ENCODE results near the gene TRAF3IP1. TPM values are rescaled to one million over a fixed set of nuclear protein-coding genes. Genes with fewer than 3 reads are reported as not detected.

TRAF3IP1 gene
- total RNA-seq, 1 donor from 2014 or later: 19.3 TPM

- H3K27me3 Mint-ChIP-seq (ENCODE audit: low read depth): no peaks in the 10 kb centered on the region
- H3K27ac Mint-ChIP-seq (ENCODE audit: unreplicated experiment): no peak overlapping the region
- H3K4me3 Mint-ChIP-seq: no peak overlapping the region
- DNase-seq (ENCODE audit: low read depth, low spot score): no peak
- TF ChIP-seq, protein P1, sequence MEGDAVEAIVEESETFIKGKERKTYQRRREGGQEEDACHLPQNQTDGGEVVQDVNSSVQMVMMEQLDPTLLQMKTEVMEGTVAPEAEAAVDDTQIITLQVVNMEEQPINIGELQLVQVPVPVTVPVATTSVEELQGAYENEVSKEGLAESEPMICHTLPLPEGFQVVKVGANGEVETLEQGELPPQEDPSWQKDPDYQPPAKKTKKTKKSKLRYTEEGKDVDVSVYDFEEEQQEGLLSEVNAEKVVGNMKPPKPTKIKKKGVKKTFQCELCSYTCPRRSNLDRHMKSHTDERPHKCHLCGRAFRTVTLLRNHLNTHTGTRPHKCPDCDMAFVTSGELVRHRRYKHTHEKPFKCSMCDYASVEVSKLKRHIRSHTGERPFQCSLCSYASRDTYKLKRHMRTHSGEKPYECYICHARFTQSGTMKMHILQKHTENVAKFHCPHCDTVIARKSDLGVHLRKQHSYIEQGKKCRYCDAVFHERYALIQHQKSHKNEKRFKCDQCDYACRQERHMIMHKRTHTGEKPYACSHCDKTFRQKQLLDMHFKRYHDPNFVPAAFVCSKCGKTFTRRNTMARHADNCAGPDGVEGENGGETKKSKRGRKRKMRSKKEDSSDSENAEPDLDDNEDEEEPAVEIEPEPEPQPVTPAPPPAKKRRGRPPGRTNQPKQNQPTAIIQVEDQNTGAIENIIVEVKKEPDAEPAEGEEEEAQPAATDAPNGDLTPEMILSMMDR (conservative IDR thresholded peaks at IDR 0.05): no peak
- H3K4me1 Mint-ChIP-seq: no peaks in the 10 kb centered on the region
- peaks cover 2% of the 10 kb centered on the region for H3K9me3 Mint-ChIP-seq
- H3K36me3 Mint-ChIP-seq (ENCODE audit: low read depth): peaks cover 4% of the 10 kb centered on the region
These were observed 91.9 kb downstream of the TRAF3IP1 start for GRCh38 chr2:238412067-238412767.

DNA sequence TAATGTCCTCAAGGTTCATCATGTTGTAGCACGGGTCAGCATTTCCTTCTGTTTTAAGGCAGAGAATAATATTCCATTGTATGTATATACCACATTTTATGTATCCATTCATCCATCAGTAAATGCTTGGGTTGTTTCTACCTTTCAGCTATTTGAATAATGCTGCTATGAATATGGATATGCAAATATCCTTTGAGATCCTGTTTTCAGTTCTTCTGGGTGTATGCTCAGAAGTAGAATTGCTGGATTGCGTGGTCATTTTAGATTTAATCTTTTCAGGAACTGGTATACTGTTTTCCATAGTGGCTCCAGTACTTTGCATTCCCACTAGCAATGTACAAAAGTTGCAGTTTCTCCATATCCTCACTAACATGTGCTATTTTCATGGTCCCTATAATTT lies 93.0 kb downstream of the TRAF3IP1 start:
- Mint-ChIP-seq H3K36me3 (ENCODE audit: low read depth) (peaks cover 4% of the 10 kb centered on the region), H3K27ac (ENCODE audit: unreplicated experiment) (no peak overlapping the region), H3K4me1 (no peaks in the 10 kb centered on the region), H3K4me3 (no peak overlapping the region), H3K9me3 (peaks cover 2% of the 10 kb centered on the region), H3K27me3 (ENCODE audit: low read depth) (no peaks in the 10 kb centered on the region)
- no peak for DNase-seq (ENCODE audit: low read depth, low spot score)
- TF ChIP-seq, protein P1 (conservative IDR thresholded peaks at IDR 0.05): no peak

- Mint-ChIP-seq H3K4me1 (peaks cover 2% of the 10 kb centered on the region), H3K27me3 (ENCODE audit: low read depth) (no peaks in the 10 kb centered on the region), H3K27ac (ENCODE audit: unreplicated experiment) (no peak overlapping the region), H3K9me3 (peaks cover 2% of the 10 kb centered on the region), H3K36me3 (ENCODE audit: low read depth) (no peaks in the 10 kb centered on the region), H3K4me3 (no peak overlapping the region)
- TF ChIP-seq, protein P1 (conservative IDR thresholded peaks at IDR 0.05): no peak
- DNase-seq (ENCODE audit: low read depth, low spot score): no peak
These were observed 94.9 kb downstream of the TRAF3IP1 start for GRCh38 chr2:238415036-238415764.

- Mint-ChIP-seq H3K36me3 (ENCODE audit: low read depth) (no peaks in the 10 kb centered on the region), H3K9me3 (peaks cover 2% of the 10 kb centered on the region), H3K4me3 (no peak overlapping the region), H3K27me3 (ENCODE audit: low read depth) (no peaks in the 10 kb centered on the region), H3K27ac (ENCODE audit: unreplicated experiment) (no peak overlapping the region), H3K4me1 (peaks cover 9% of the 10 kb centered on the region)
- DNase-seq (ENCODE audit: low read depth, low spot score): no peak
- TF ChIP-seq, protein P1 (conservative IDR thresholded peaks at IDR 0.05): no peak
These were observed 95.6 kb downstream of the TRAF3IP1 start for GRCh38 chr2:238415893-238416292.

GRCh38 chr2:238418196-238418998 lies 98.1 kb downstream of the TRAF3IP1 start:
- peaks cover 22% of the 10 kb centered on the region for H3K4me1 Mint-ChIP-seq
- TF ChIP-seq, protein P1 (conservative IDR thresholded peaks at IDR 0.05): no peak
- no peaks in the 10 kb centered on the region for H3K27me3 Mint-ChIP-seq (ENCODE audit: low read depth)
- no peaks in the 10 kb centered on the region for H3K36me3 Mint-ChIP-seq (ENCODE audit: low read depth)
- no peak overlapping the region for H3K27ac Mint-ChIP-seq (ENCODE audit: unreplicated experiment)
- H3K9me3 Mint-ChIP-seq: peaks cover 2% of the 10 kb centered on the region
- no peak for DNase-seq (ENCODE audit: low read depth, low spot score)
- H3K4me3 Mint-ChIP-seq: no peak overlapping the region
